SW480 (cell line): ENCODE data around the gene PXDN.
A peak's percentile ranks its signal among the peaks of the same experiment; 100 is the strongest.
"Not testable (repeated sequence)": the region's sequence is repeated elsewhere in the genome, so short reads cannot be mapped to it uniquely, and the experiment has no call there.

ENCODE experiments used
- DNase-seq: peaks from one replicate; pipeline ENCODE4 v3.0.0-alpha.2; 2016; ENCODE audit warnings: low spot score

The PXDN gene

GRCh38 chr2:1632510-1632909 lies 111.8 kb downstream of the PXDN start:
- no peak for DNase-seq

- peak; percentile 28 for DNase-seq
Observed at GRCh38 chr2:1632002-1632348, 112.3 kb downstream of the PXDN start.

- no peak for DNase-seq
Observed at GRCh38 chr2:1631292-1632001, 112.9 kb downstream of the PXDN start.

- DNase-seq: no peak
Observed at GRCh38 chr2:1628893-1629292, 115.4 kb downstream of the PXDN start.

- no peak for DNase-seq
Observed at GRCh38 chr2:1627628-1628381, 116.5 kb downstream of the PXDN start.

GRCh38 chr2:1626271-1626681 lies 118.0 kb downstream of the PXDN start:
- DNase-seq: no peak

GRCh38 chr2:1625281-1626001 lies 118.9 kb downstream of the PXDN start:
- DNase-seq: peak; percentile 84

GRCh38 chr2:1623906-1624445 lies 120.3 kb downstream of the PXDN start:
- DNase-seq: no peak

- no peak for DNase-seq
Observed at GRCh38 chr2:1622521-1623200, 121.7 kb downstream of the PXDN start.

GRCh38 chr2:1621976-1622375 lies 122.3 kb downstream of the PXDN start:
- not testable (repeated sequence) for DNase-seq

- DNase-seq: no peak
Observed at GRCh38 chr2:1621501-1621900, 122.8 kb downstream of the PXDN start.

- DNase-seq: no peak
Observed at GRCh38 chr2:1621041-1621440, 123.3 kb downstream of the PXDN start.

- DNase-seq: no peak
Observed at GRCh38 chr2:1620081-1620480, 124.2 kb downstream of the PXDN start.

GRCh38 chr2:1619556-1619955 lies 124.8 kb downstream of the PXDN start:
- no peak for DNase-seq

- DNase-seq: no peak
Observed at GRCh38 chr2:1618974-1619373, 125.3 kb downstream of the PXDN start.

GRCh38 chr2:1618191-1618961 lies 125.9 kb downstream of the PXDN start:
- no peak for DNase-seq

GRCh38 chr2:1617425-1618021 lies 126.8 kb downstream of the PXDN start:
- no peak for DNase-seq

- DNase-seq: no peak
Observed at GRCh38 chr2:1614564-1614963, 129.8 kb downstream of the PXDN start.

- no peak for DNase-seq
Observed at GRCh38 chr2:1613731-1614354, 130.5 kb downstream of the PXDN start.

- DNase-seq: no peak
Observed at GRCh38 chr2:1613078-1613445, 131.3 kb downstream of the PXDN start.
